Thyroid gland (tissue), 4 donors: ENCODE measurements around the gene CNTN5.

Source experiments
- POLR2A ChIP-seq, 2 donors: fragments of 450-650 bp; IDR thresholded peaks; one replicate each; pipeline ENCODE4 v1.6.1; 2017; ENCODE audit warnings: antibody characterized with exemption in 2 of 2, mild to moderate bottlenecking in 2 of 2, moderate library complexity in 1 of 2
- TF ChIP-seq, protein P1 (sequence below), 6 experiments: fragments of 200-600 bp in 3 of 6; fragments of 450-650 bp in 3 of 6; sonication (generic) in 3 of 6; IDR thresholded peaks; one replicate each; pipeline ENCODE4 v1.5.1; 2016 to 2019; ENCODE audit warnings: antibody characterized with exemption in 6 of 6, mild to moderate bottlenecking in 2 of 6, inconsistent platforms in 1 of 6, moderate library complexity in 1 of 6

DNA sequence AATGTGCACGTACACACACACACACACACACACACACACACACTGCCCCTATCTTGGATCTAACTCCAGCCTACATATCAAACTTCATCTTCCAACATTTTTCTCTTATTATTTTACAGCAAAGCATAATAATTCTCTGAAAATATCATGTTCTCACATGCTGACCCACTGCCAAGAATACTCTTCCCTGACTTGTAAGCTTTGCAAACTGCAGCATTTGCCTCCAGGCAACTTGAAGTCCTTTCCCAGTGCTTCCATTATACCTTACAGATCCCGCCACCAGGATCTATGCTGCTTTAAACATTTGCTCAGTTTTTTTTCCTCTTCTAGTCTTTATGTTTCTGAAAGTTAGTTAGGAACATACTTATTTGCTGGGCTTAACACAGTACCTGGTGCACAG is 1183.0 kb downstream of the CNTN5 start:
- no peak for TF ChIP-seq POLR2A (IDR thresholded peaks at IDR 0.05)
- TF ChIP-seq, protein P1, sequence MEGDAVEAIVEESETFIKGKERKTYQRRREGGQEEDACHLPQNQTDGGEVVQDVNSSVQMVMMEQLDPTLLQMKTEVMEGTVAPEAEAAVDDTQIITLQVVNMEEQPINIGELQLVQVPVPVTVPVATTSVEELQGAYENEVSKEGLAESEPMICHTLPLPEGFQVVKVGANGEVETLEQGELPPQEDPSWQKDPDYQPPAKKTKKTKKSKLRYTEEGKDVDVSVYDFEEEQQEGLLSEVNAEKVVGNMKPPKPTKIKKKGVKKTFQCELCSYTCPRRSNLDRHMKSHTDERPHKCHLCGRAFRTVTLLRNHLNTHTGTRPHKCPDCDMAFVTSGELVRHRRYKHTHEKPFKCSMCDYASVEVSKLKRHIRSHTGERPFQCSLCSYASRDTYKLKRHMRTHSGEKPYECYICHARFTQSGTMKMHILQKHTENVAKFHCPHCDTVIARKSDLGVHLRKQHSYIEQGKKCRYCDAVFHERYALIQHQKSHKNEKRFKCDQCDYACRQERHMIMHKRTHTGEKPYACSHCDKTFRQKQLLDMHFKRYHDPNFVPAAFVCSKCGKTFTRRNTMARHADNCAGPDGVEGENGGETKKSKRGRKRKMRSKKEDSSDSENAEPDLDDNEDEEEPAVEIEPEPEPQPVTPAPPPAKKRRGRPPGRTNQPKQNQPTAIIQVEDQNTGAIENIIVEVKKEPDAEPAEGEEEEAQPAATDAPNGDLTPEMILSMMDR (IDR thresholded peaks at IDR 0.05) = no peak
